ENCODE measurements around the gene NUDT3. TPM values are rescaled to one million over a fixed set of nuclear protein-coding genes. Genes with fewer than 3 reads are reported as not detected.
"Not testable (repeated sequence)": the region's sequence is repeated elsewhere in the genome, so short reads cannot be mapped to it uniquely, and the experiment has no call there.

NUDT3 gene
- total RNA-seq, 1 donor from 2014 or later, result 50.1 TPM

GRCh38 chr6:34332251-34333198, 59.9 kb downstream of the NUDT3 start:
- no peak overlapping the region for H3K4me3 ChIP-seq
- no peaks in the 10 kb centered on the region for H3K27me3 ChIP-seq (ENCODE audit: low read depth)
- peaks cover 52% of the 10 kb centered on the region for H3K4me1 ChIP-seq
- peak overlapping the region; percentile 80 for H3K27ac ChIP-seq (replicated peaks)
- DNase-seq, result no peak
- peaks cover 8% of the 10 kb centered on the region for H3K36me3 ChIP-seq
- no peaks in the 10 kb centered on the region for H3K9me3 ChIP-seq (replicated peaks)
- intact Hi-C loops (cut with micrococcal nuclease), result no loop called here
- TF ChIP-seq CTCF (IDR thresholded peaks at IDR 0.05; ENCODE audit: borderline replicate concordance), result no peak

GRCh38 chr6:34331371-34332050, 61.0 kb downstream of the NUDT3 start:
- intact Hi-C loops (cut with micrococcal nuclease), result no loop called here
- DNase-seq, result no peak
- Histone ChIP-seq H3K27me3 (ENCODE audit: low read depth) (no peaks in the 10 kb centered on the region), H3K4me3 (no peak overlapping the region), H3K36me3 (peaks cover 8% of the 10 kb centered on the region), H3K9me3 (replicated peaks) (no peaks in the 10 kb centered on the region), H3K4me1 (peaks cover 42% of the 10 kb centered on the region), H3K27ac (replicated peaks) (peak overlapping the region; percentile 80)
- no peak for TF ChIP-seq CTCF (IDR thresholded peaks at IDR 0.05; ENCODE audit: borderline replicate concordance)

GRCh38 chr6:34329814-34330213, 62.7 kb downstream of the NUDT3 start:
- H3K9me3 ChIP-seq (replicated peaks); H3K4me3 ChIP-seq; H3K27ac ChIP-seq (replicated peaks); DNase-seq; H3K36me3 ChIP-seq; H3K27me3 ChIP-seq (ENCODE audit: low read depth); intact Hi-C loops (cut with micrococcal nuclease): not testable (repeated sequence)
- H3K4me1 ChIP-seq, result peaks cover 55% of the 10 kb centered on the region

GRCh38 chr6:34328969-34329368, 63.5 kb downstream of the NUDT3 start:
- no peak for DNase-seq
- no peak for TF ChIP-seq CTCF (IDR thresholded peaks at IDR 0.05; ENCODE audit: borderline replicate concordance)
- intact Hi-C loops (cut with micrococcal nuclease), result no loop called here

GRCh38 chr6:34327313-34328205, 64.9 kb downstream of the NUDT3 start:
- intact Hi-C loops (cut with micrococcal nuclease); H3K9me3 ChIP-seq (replicated peaks); H3K27me3 ChIP-seq (ENCODE audit: low read depth); DNase-seq; H3K4me3 ChIP-seq; H3K27ac ChIP-seq (replicated peaks); H3K36me3 ChIP-seq: not testable (repeated sequence)
- H3K4me1 ChIP-seq, result peaks cover 43% of the 10 kb centered on the region

More at GRCh38 chr6:34328969-34329368, 63.5 kb downstream of the NUDT3 start:
- Histone ChIP-seq H3K27me3 (ENCODE audit: low read depth) (no peaks in the 10 kb centered on the region), H3K9me3 (replicated peaks) (no peaks in the 10 kb centered on the region), H3K36me3 (no peaks in the 10 kb centered on the region), H3K4me1 (peaks cover 56% of the 10 kb centered on the region), H3K27ac (replicated peaks) (no peak overlapping the region), H3K4me3 (no peak overlapping the region)

GRCh38 chr6:34325633-34326032, 66.8 kb downstream of the NUDT3 start:
- DNase-seq, result no peak
- Histone ChIP-seq H3K36me3 (peaks cover 2% of the 10 kb centered on the region), H3K9me3 (replicated peaks) (no peaks in the 10 kb centered on the region), H3K4me3 (no peak overlapping the region), H3K27me3 (ENCODE audit: low read depth) (no peaks in the 10 kb centered on the region), H3K27ac (replicated peaks) (peak overlapping the region; percentile 68), H3K4me1 (peaks cover 33% of the 10 kb centered on the region)
- intact Hi-C loops (cut with micrococcal nuclease), result no loop called here
- no peak for TF ChIP-seq CTCF (IDR thresholded peaks at IDR 0.05; ENCODE audit: borderline replicate concordance)

All from left ventricle myocardium inferior (tissue), 1 donor.